ENCODE results near the gene CCDC142. TPM values are rescaled to one million over a fixed set of nuclear protein-coding genes. Genes with fewer than 3 reads are reported as not detected.

CCDC142 gene
- total RNA-seq, 1 experiment from 2014 or later: 14.0 TPM

DNA sequence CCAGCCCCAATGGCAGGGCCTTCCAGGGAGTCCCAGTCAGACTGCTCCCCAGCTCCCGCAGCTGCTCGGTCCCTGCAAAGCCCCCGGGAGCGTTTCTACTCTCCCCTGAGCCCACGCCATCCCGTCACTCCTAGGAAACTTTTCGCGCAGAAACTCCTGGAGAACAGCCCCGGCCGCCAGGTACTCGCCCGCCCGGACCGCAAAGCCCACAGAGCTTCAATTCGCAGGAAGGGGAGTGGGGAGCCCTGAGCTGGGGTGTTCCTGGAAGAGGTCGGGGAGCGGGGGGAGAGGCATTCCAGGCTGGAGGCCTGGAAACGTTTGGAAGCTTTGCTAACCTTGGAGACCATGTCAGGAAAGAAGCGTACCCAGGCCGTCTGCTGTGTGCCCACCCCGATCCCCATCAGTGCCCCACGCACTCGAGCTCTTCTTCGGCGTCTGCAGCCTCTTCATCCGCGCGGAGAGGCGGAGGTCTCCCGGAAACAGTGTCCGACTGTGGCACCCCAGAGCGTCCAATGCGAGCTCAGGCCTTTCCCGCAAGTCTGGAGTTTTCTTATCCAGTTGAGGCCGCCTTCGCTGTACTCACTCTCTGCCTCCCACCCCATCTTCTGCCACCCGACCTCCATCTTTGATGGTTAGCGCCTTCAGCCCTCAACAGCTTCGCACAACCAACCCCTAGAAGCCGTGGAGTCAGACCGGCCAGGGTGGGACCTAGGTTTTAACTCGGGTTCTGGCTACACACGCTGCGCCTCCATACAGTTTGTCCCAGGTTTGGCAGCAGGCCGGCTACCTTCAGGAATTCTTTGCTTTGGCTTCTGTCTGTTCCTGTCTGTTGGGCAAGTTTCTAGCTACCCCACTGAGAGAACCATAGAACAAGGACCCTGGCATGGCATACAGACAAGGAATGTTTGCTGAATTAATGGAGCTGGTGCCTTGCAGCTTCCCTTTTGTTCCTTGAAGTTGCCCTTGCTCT, 21.0 kb upstream of the CCDC142 start:
- H3K4me1 Mint-ChIP-seq: peaks cover 55% of the 10 kb centered on the region
- no peak for TF ChIP-seq FOXP1 (CRISPR knock-in tag; IDR thresholded peaks at IDR 0.05; ENCODE audit: borderline replicate concordance)
- TF ChIP-seq, protein P1, sequence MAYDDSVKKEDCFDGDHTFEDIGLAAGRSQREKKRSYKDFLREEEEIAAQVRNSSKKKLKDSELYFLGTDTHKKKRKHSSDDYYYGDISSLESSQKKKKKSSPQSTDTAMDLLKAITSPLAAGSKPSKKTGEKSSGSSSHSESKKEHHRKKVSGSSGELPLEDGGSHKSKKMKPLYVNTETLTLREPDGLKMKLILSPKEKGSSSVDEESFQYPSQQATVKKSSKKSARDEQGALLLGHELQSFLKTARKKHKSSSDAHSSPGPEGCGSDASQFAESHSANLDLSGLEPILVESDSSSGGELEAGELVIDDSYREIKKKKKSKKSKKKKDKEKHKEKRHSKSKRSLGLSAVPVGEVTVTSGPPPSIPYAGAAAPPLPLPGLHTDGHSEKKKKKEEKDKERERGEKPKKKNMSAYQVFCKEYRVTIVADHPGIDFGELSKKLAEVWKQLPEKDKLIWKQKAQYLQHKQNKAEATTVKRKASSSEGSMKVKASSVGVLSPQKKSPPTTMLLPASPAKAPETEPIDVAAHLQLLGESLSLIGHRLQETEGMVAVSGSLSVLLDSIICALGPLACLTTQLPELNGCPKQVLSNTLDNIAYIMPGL (CRISPR knock-in tag; IDR thresholded peaks at IDR 0.05): peak; percentile 16; the same call in 1 of the 2 replicates
- POLR2A ChIA-PET: interaction anchor here (1.0 to 1.8 kb wide), 5 partner anchors 21 to 64 kb away, joined by 3 to 13 read pairs (median 4); partner anchors contain the start of genes AUP1, CCDC142, HTRA2 and TTC31
- DNase-seq (ENCODE audit: low spot score): no peak
- no peak for ATAC-seq
- CTCF ChIA-PET: interaction anchor here (1.0 to 6.0 kb wide), 7 partner anchors 10 to 84 kb away, joined by 3 to 43 read pairs (median 4); partner anchors contain the start of genes CCDC142, TLX2 and TTC31
- no peak overlapping the region for H3K27ac Mint-ChIP-seq
- peaks cover 92% of the 10 kb centered on the region for H3K27me3 Mint-ChIP-seq (ENCODE audit: low read depth)
- H3K36me3 Mint-ChIP-seq: peaks cover 22% of the 10 kb centered on the region
- H3K4me3 Mint-ChIP-seq: peak overlapping the region; percentile 81
- no peaks in the 10 kb centered on the region for H3K9me3 Mint-ChIP-seq

DNA sequence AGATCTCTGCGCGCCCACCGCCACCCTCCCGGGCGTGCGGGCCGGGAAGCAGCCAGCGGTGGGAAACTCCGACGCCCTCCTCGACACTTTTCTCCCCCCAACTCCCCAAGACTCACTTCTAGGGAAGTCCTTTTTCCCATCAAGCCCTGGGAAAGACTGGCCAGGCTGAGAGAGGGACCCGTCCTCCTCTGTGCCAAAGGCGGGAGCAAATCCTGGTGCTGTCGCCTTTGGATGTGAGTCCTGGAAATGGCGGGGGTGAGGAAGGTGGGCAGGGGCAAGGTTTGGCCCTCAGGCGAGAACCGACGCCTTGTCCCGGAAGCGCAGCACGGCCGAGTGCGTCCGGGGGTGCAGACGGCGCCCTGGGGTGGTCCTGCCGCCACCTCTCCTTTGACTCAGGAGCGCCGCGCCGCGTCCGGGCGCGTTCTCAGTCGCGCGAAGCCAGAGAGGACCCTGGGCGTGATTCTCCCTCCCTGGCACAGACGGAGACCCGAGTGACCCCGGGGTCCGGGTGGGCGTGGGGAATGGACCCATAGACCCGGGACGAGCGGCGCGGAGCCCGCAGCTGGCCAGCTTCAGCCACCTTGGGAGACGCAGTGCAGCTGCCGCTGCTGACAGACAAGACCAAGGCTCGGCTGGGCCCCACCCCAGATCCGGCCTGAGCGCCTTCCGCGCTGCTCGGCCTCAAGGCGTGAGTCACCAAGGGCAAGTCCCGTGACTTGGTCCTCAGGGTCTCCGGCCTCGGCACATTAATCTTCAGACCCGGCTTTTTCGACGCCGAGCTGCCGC, 20.1 kb upstream of the CCDC142 start:
- ATAC-seq: peak; percentile 4
- ChIA-PET POLR2A (interaction anchor here (0.7 to 1.8 kb wide), 5 partner anchors 20 to 63 kb away, joined by 3 to 13 read pairs (median 4); partner anchors contain the start of genes CCDC142, TTC31 and WBP1), CTCF (interaction anchor here (1.0 to 6.0 kb wide), 6 partner anchors 14 to 84 kb away, joined by 3 to 43 read pairs (median 4); partner anchors contain the start of genes CCDC142 and TTC31)
- peak overlapping the region; percentile 81 for H3K4me3 Mint-ChIP-seq
- H3K9me3 Mint-ChIP-seq: no peaks in the 10 kb centered on the region
- DNase-seq (ENCODE audit: low spot score): peak; percentile 63
- peaks cover 54% of the 10 kb centered on the region for H3K4me1 Mint-ChIP-seq
- H3K36me3 Mint-ChIP-seq: peaks cover 22% of the 10 kb centered on the region
- H3K27ac Mint-ChIP-seq: no peak overlapping the region
- peaks cover 92% of the 10 kb centered on the region for H3K27me3 Mint-ChIP-seq (ENCODE audit: low read depth)
- TF ChIP-seq ZNF396 (CRISPR knock-in tag; IDR thresholded peaks at IDR 0.05; ENCODE audit: borderline replicate concordance) (no peak), ELF4 (CRISPR knock-in tag; IDR thresholded peaks at IDR 0.05; ENCODE audit: low read depth) (no peak), NFYB (CRISPR knock-in tag; conservative IDR thresholded peaks at IDR 0.05; ENCODE audit: low read depth) (no peak), CBFB (CRISPR knock-in tag; IDR thresholded peaks at IDR 0.05; ENCODE audit: low read depth) (no peak), TCF7 (CRISPR knock-in tag; IDR thresholded peaks at IDR 0.05; ENCODE audit: low read depth) (no peak), GTF2I (CRISPR knock-in tag; conservative IDR thresholded peaks at IDR 0.05) (no peak), ZBTB21 (CRISPR knock-in tag; IDR thresholded peaks at IDR 0.05; ENCODE audit: borderline replicate concordance) (0 out of 2 replicates have a peak, but pooled peaks have one; percentile 31), NR1H2 (CRISPR knock-in tag; IDR thresholded peaks at IDR 0.05) (no peak), PRRX2 (CRISPR knock-in tag; IDR thresholded peaks at IDR 0.05) (no peak)
- TF ChIP-seq, protein P2, sequence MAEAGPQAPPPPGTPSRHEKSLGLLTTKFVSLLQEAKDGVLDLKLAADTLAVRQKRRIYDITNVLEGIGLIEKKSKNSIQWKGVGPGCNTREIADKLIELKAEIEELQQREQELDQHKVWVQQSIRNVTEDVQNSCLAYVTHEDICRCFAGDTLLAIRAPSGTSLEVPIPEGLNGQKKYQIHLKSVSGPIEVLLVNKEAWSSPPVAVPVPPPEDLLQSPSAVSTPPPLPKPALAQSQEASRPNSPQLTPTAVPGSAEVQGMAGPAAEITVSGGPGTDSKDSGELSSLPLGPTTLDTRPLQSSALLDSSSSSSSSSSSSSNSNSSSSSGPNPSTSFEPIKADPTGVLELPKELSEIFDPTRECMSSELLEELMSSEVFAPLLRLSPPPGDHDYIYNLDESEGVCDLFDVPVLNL (CRISPR knock-in tag; IDR thresholded peaks at IDR 0.05; ENCODE audit: borderline replicate concordance, low read depth): 0 out of 2 replicates have a peak, but pooled peaks have one; percentile 41
- TF ChIP-seq, protein P3, sequence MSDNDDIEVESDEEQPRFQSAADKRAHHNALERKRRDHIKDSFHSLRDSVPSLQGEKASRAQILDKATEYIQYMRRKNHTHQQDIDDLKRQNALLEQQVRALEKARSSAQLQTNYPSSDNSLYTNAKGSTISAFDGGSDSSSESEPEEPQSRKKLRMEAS (CRISPR knock-in tag; IDR thresholded peaks at IDR 0.05): peak; percentile 57; the same call in 1 of the 2 replicates
- TF ChIP-seq, protein P4, sequence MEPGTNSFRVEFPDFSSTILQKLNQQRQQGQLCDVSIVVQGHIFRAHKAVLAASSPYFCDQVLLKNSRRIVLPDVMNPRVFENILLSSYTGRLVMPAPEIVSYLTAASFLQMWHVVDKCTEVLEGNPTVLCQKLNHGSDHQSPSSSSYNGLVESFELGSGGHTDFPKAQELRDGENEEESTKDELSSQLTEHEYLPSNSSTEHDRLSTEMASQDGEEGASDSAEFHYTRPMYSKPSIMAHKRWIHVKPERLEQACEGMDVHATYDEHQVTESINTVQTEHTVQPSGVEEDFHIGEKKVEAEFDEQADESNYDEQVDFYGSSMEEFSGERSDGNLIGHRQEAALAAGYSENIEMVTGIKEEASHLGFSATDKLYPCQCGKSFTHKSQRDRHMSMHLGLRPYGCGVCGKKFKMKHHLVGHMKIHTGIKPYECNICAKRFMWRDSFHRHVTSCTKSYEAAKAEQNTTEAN (CRISPR knock-in tag; IDR thresholded peaks at IDR 0.05): 0 out of 2 replicates have a peak, but pooled peaks have one; percentile 24
- TF ChIP-seq, protein P5, sequence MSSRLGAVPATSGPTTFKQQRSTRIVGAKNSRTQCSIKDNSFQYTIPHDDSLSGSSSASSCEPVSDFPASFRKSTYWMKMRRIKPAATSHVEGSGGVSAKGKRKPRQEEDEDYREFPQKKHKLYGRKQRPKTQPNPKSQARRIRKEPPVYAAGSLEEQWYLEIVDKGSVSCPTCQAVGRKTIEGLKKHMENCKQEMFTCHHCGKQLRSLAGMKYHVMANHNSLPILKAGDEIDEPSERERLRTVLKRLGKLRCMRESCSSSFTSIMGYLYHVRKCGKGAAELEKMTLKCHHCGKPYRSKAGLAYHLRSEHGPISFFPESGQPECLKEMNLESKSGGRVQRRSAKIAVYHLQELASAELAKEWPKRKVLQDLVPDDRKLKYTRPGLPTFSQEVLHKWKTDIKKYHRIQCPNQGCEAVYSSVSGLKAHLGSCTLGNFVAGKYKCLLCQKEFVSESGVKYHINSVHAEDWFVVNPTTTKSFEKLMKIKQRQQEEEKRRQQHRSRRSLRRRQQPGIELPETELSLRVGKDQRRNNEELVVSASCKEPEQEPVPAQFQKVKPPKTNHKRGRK (CRISPR knock-in tag; IDR thresholded peaks at IDR 0.05; ENCODE audit: borderline replicate concordance): no peak
- TF ChIP-seq, protein P1 (CRISPR knock-in tag; IDR thresholded peaks at IDR 0.05): peak; percentile 64; the same call in 1 of the 2 replicates
- TF ChIP-seq, protein P6, sequence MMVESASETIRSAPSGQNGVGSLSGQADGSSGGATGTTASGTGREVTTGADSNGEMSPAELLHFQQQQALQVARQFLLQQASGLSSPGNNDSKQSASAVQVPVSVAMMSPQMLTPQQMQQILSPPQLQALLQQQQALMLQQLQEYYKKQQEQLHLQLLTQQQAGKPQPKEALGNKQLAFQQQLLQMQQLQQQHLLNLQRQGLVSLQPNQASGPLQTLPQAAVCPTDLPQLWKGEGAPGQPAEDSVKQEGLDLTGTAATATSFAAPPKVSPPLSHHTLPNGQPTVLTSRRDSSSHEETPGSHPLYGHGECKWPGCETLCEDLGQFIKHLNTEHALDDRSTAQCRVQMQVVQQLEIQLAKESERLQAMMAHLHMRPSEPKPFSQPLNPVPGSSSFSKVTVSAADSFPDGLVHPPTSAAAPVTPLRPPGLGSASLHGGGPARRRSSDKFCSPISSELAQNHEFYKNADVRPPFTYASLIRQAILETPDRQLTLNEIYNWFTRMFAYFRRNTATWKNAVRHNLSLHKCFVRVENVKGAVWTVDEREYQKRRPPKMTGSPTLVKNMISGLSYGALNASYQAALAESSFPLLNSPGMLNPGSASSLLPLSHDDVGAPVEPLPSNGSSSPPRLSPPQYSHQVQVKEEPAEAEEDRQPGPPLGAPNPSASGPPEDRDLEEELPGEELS (CRISPR knock-in tag; IDR thresholded peaks at IDR 0.05): 0 out of 2 replicates have a peak, but pooled peaks have one; percentile 48
